IMR-90 (cell line): ENCODE results near the gene ZNF782. TPM values are rescaled to one million over a fixed set of nuclear protein-coding genes. Genes with fewer than 3 reads are reported as not detected.

ENCODE experiments used
- ATAC-seq: fragments of 200-7000 bp; cut with Tn5 transposase; 2 replicates; pipeline ENCODE4 v1.9.1; 2020; ENCODE audit warnings: low read depth, mild to moderate bottlenecking, moderate library complexity
- BruUV-seq: library from RNA; stranded (reverse); fragments of 400-500 nt; replicated peaks from 2 replicates; lab custom pipeline; 2021; lab: Mats Ljungman, UMichigan
- CTCF ChIA-PET: fragments of 300-600 bp; formaldehyde crosslinking; extraction: SDS; loops from one replicate; lab custom pipeline; 2021; ENCODE audit warnings: antibody characterized with exemption; lab: Yijun Ruan, JAX
- POLR2A ChIA-PET: fragments of 300-600 bp; sonication (Branson Sonifier 250); formaldehyde crosslinking; loops from one replicate; lab custom pipeline; 2022; ENCODE audit warnings: antibody characterized with exemption; ENCODE audit not compliant: unreplicated experiment; lab: Charles Lee
- DNase-seq: peaks from one replicate; pipeline ENCODE4 v3.0.0; 2013
- H2AFZ ChIP-seq: replicated peaks from 2 replicates; pipeline ENCODE3; 2013; ENCODE audit warnings: low read length, mild to moderate bottlenecking; ENCODE audit not compliant: poor library complexity
- H2AK5ac ChIP-seq: 2 replicates; pipeline ENCODE4 v1.6.1; 2013; ENCODE audit warnings: low read depth, low read length, inconsistent platforms
- H2AK9ac ChIP-seq: replicated peaks from 2 replicates; pipeline ENCODE3; 2013; ENCODE audit warnings: mild to moderate bottlenecking, low read depth, low read length, moderate library complexity; ENCODE audit not compliant: poor library complexity
- H2BK120ac ChIP-seq: 2 replicates; pipeline ENCODE4 v1.6.1; 2013; ENCODE audit warnings: low read depth, low read length, inconsistent platforms
- H2BK15ac ChIP-seq: 3 replicates; pipeline ENCODE4 v1.6.1; 2013; ENCODE audit warnings: low read depth, low read length, inconsistent platforms
- H2BK20ac ChIP-seq: 2 replicates; pipeline ENCODE4 v1.6.1; 2013; ENCODE audit warnings: low read depth, mild to moderate bottlenecking, inconsistent platforms, low read length, moderate library complexity
- H2BK5ac ChIP-seq: 2 replicates; pipeline ENCODE4 v1.6.1; 2013; ENCODE audit warnings: mild to moderate bottlenecking, low read depth, low read length, inconsistent platforms; ENCODE audit not compliant: poor library complexity, severe bottlenecking
- H3K14ac ChIP-seq: replicated peaks from 2 replicates; pipeline ENCODE4 v1.6.1; 2013; ENCODE audit warnings: low read depth, low read length, inconsistent platforms
- H3K18ac ChIP-seq: 2 replicates; pipeline ENCODE4 v1.6.1; 2013; ENCODE audit warnings: low read depth, low read length, control low read depth
- H3K23ac ChIP-seq: 2 replicates; pipeline ENCODE4 v1.6.1; 2013; ENCODE audit warnings: low read depth, low read length, inconsistent platforms
- H3K27ac ChIP-seq: 2 replicates; pipeline ENCODE4 v1.5.1; 2013; ENCODE audit warnings: mild to moderate bottlenecking, control low read depth, low read length; ENCODE audit not compliant: insufficient read depth
- H3K27me3 ChIP-seq: 2 replicates; pipeline ENCODE4 v1.6.1; 2013; ENCODE audit warnings: low read length; ENCODE audit not compliant: control insufficient read depth, insufficient read depth
- H3K36me3 ChIP-seq: 2 replicates; pipeline ENCODE4 v1.6.1; 2013; ENCODE audit warnings: low read length, mixed read lengths; ENCODE audit not compliant: control insufficient read depth, insufficient read depth
- H3K4ac ChIP-seq: 2 replicates; pipeline ENCODE4 v1.6.1; 2013; ENCODE audit warnings: low read depth, low read length, inconsistent platforms
- H3K4me1 ChIP-seq: 2 replicates; pipeline ENCODE4 v1.6.1; 2013; ENCODE audit warnings: low read length, mixed read lengths; ENCODE audit not compliant: control insufficient read depth, insufficient read depth
- H3K4me2 ChIP-seq: 2 replicates; pipeline ENCODE4 v1.6.1; 2013; ENCODE audit warnings: low read depth, mild to moderate bottlenecking, control low read depth, low read length, moderate library complexity
- H3K4me3 ChIP-seq: 2 replicates; pipeline ENCODE4 v1.5.1; 2013; ENCODE audit warnings: low read depth, mild to moderate bottlenecking, control low read depth, low read length, moderate library complexity; ENCODE audit not compliant: insufficient read depth
- H3K56ac ChIP-seq: 2 replicates; pipeline ENCODE4 v1.6.1; 2013; ENCODE audit warnings: low read length, inconsistent platforms; ENCODE audit not compliant: insufficient read depth; ENCODE audit errors: extremely low read depth
- H3K79me1 ChIP-seq, 2 experiments: 2 replicates each; pipeline ENCODE4 v1.6.1; 2013; ENCODE audit warnings: low read length in 2 of 2, inconsistent platforms in 1 of 2, low read depth in 1 of 2
- H3K9ac ChIP-seq: 2 replicates; pipeline ENCODE4 v1.6.1; 2013; ENCODE audit warnings: low read depth, low read length, control low read depth
- H3K9me1 ChIP-seq: 2 replicates; pipeline ENCODE4 v1.6.1; 2013; ENCODE audit warnings: low read length, inconsistent platforms; ENCODE audit not compliant: insufficient read depth
- H3K9me3 ChIP-seq: 2 replicates; pipeline ENCODE4 v1.6.1; 2013; ENCODE audit warnings: low read length; ENCODE audit not compliant: control insufficient read depth, insufficient read depth
- H4K20me1 ChIP-seq: 2 replicates; pipeline ENCODE4 v1.6.1; 2013; ENCODE audit warnings: low read length, inconsistent platforms; ENCODE audit not compliant: insufficient read depth
- H4K5ac ChIP-seq: 2 replicates; pipeline ENCODE4 v1.6.1; 2013; ENCODE audit warnings: mild to moderate bottlenecking, low read depth, low read length, control low read depth
- H4K8ac ChIP-seq, 2 experiments: 2 replicates each; pipeline ENCODE4 v1.6.1; 2013; ENCODE audit warnings: low read depth in 2 of 2, low read length in 2 of 2, control low read depth in 1 of 2, inconsistent platforms in 1 of 2
- H4K91ac ChIP-seq: 2 replicates; pipeline ENCODE4 v1.6.1; 2013; ENCODE audit warnings: low read depth, low read length, inconsistent platforms; ENCODE audit not compliant: insufficient read depth
- BHLHE40 ChIP-seq: fragments of 150-350 bp; IDR thresholded peaks from 2 replicates; pipeline ENCODE4 v1.6.1; 2016; ENCODE audit warnings: mild to moderate bottlenecking, low read depth, low read length
- CEBPB ChIP-seq: IDR thresholded peaks from 2 replicates; pipeline ENCODE4 v1.6.1; 2012; ENCODE audit warnings: low read depth, low read length, improper control_type of control experiment
- FOS ChIP-seq: fragments of 150-350 bp; IDR thresholded peaks from 2 replicates; pipeline ENCODE4 v1.6.1; 2016; ENCODE audit warnings: low read depth, low read length
- MAFK ChIP-seq: IDR thresholded peaks from 2 replicates; pipeline ENCODE4 v1.6.1; 2012; ENCODE audit warnings: low read depth, low read length, improper control_type of control experiment
- MAZ ChIP-seq: IDR thresholded peaks from 2 replicates; pipeline ENCODE4 v1.6.1; 2012; ENCODE audit warnings: low read depth, mild to moderate bottlenecking, low read length, improper control_type of control experiment, moderate library complexity, borderline replicate concordance
- MXI1 ChIP-seq: IDR thresholded peaks from 2 replicates; pipeline ENCODE4 v1.6.1; 2012; ENCODE audit warnings: low read depth, mild to moderate bottlenecking, low read length, moderate library complexity, borderline replicate concordance
- NFE2L2 ChIP-seq: fragments of 150-350 bp; IDR thresholded peaks from 2 replicates; pipeline ENCODE4 v1.6.1; 2016; ENCODE audit warnings: low read depth, mild to moderate bottlenecking, low read length
- POLR2A ChIP-seq: IDR thresholded peaks from 2 replicates; pipeline ENCODE4 v1.6.1; 2012; ENCODE audit warnings: mild to moderate bottlenecking, low read depth, low read length
- RAD21 ChIP-seq: IDR thresholded peaks from 2 replicates; pipeline ENCODE4 v1.6.1; 2012; ENCODE audit warnings: low read length, improper control_type of control experiment
- RCOR1 ChIP-seq: IDR thresholded peaks from 2 replicates; pipeline ENCODE4 v1.6.1; 2012; ENCODE audit warnings: mild to moderate bottlenecking, low read length, improper control_type of control experiment; ENCODE audit not compliant: insufficient replicate concordance
- RFX5 ChIP-seq: IDR thresholded peaks from 2 replicates; pipeline ENCODE4 v1.8.0; 2012; ENCODE audit warnings: low read depth, mild to moderate bottlenecking, low read length, moderate library complexity
- SMC3 ChIP-seq: fragments of 150-350 bp; IDR thresholded peaks from 2 replicates; pipeline ENCODE4 v1.6.1; 2016; ENCODE audit warnings: low read depth, mild to moderate bottlenecking, antibody characterized with exemption, low read length, moderate library complexity
- WGBS, 2 experiments: methylation state at CpG; one replicate each; pipeline versions ENCODE4 v1.1.5 to v1.1.7; 2013; ENCODE audit warnings: missing lambda C conversion rate in 2 of 2; ENCODE audit not compliant: insufficient read length in 1 of 2; ENCODE audit errors: extremely low coverage in 2 of 2; 5-methylcytosine and 5-hydroxymethylcytosine counted together
- dilution Hi-C: fragments of 300-500 bp; cut with HindIII; formaldehyde crosslinking; loops from one replicate; pipeline ENCODE4 v1.14.3; 2018; ENCODE audit warnings: low sequenced_read_pairs; ENCODE audit not compliant: unreplicated experiment
- in situ Hi-C: fragments of 300-500 bp; cut with MboI; formaldehyde crosslinking; loops from 3 replicates; pipeline ENCODE4 v1.14.3; 2019; ENCODE audit warnings: low sequenced_read_pairs, inconsistent platforms, mixed read lengths
- intact Hi-C: fragments of 100-400 bp; cut with micrococcal nuclease; formaldehyde crosslinking; loops from 2 replicates; pipeline ENCODE4 v1.10.0; 2022
- polyA plus RNA-seq, 3 experiments: library from polyadenylated mRNA; depleted of rRNA; stranded (reverse); fragments of >200 nt; gene quantifications; 2 replicates each; pipeline ENCODE4 v1.2.3, GENCODE V29; 2012; ENCODE audit warnings: low replicate concordance in 1 of 3
- total RNA-seq: library from RNA; depleted of rRNA; stranded (reverse); fragments of >200 nt; gene quantifications from 2 replicates; pipeline ENCODE4 v1.2.3, GENCODE V29; 2012
- TF ChIP-seq, protein P1 (sequence below): fragments of 150-350 bp; IDR thresholded peaks from 2 replicates; pipeline ENCODE4 v1.6.1; 2016; ENCODE audit warnings: low read depth, mild to moderate bottlenecking, low read length, moderate library complexity, borderline replicate concordance
- TF ChIP-seq, protein P2 (sequence below): conservative IDR thresholded peaks from 2 replicates; pipeline ENCODE4 v1.5.1; 2012; ENCODE audit warnings: mild to moderate bottlenecking, low read depth, low read length, improper control_type of control experiment
- TF ChIP-seq, protein P3 (sequence below): fragments of 150-350 bp; IDR thresholded peaks from 2 replicates; pipeline ENCODE4 v1.6.1; 2017; ENCODE audit warnings: mild to moderate bottlenecking, antibody characterized with exemption, low read length, low read depth

Gene ZNF782
- total and polyA plus RNA-seq, 2 of the 4 experiments (the other 2 are of a cell fraction) = 0.86 to 4.3 TPM

DNA sequence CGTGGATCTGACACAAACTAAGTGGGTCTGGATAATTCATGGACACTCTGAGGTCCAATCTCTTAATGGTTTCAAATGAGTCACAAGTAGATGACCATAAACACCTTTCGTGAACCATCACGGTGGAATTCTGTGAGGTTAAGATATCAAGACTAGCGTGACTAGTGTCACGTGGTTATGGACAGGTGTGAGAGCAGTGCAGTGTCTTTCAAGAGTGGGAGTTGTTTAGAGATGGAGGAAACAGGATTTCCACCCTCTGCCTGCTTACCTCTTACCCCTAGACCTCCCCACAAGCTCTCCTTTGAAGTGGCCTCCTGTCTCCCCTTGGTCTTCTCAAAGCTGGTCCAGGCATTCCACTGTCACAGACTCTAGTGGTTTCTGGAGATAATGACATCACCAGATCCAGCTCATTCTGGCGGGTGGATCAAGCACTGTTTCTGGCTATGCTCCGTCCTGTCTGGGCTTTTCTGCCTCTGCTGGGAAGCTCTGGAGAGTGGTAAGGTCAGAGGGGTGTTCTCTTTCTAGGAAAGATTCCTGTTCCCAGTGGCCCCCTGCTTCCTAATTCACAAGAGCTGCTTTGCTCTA, 20.0 kb upstream of the ZNF782 start:
- Histone ChIP-seq H2BK20ac (no peak overlapping the region), H2BK5ac (no peak overlapping the region), H4K91ac (no peak overlapping the region), H3K79me1 (no peaks in the 10 kb centered on the region), H2AK9ac (no peak overlapping the region), H3K9ac (no peak overlapping the region), H3K18ac (no peak overlapping the region), H2BK15ac (no peak overlapping the region), H3K4ac (no peak overlapping the region), H3K4me2 (no peak overlapping the region), H3K27me3 (peaks cover 12% of the 10 kb centered on the region), H4K20me1 (no peaks in the 10 kb centered on the region), H3K36me3 (no peaks in the 10 kb centered on the region), H3K9me1 (no peaks in the 10 kb centered on the region), H3K23ac (no peak overlapping the region), H3K4me1 (no peaks in the 10 kb centered on the region), H3K9me3 (no peaks in the 10 kb centered on the region), H2AK5ac (no peak overlapping the region), H3K27ac (no peak overlapping the region), H3K56ac (no peak overlapping the region), H4K5ac (no peak overlapping the region), H2AFZ (no peak overlapping the region), H4K8ac (no peak overlapping the region), H2BK120ac (no peak overlapping the region), H3K14ac (no peak overlapping the region), H3K4me3 (no peak overlapping the region)
- no CpG with 5 or more reads among the region's 7 CpGs for WGBS, 2 experiments
- in situ Hi-C loops = no loop called here
- ChIA-PET POLR2A (no interaction called here), CTCF (no interaction called here)
- intact Hi-C loops = loop anchor here (5.0 kb wide), 1 partner anchor 233 kb away; no protein-coding TSS in a partner anchor
- BruUV-seq = no TSS peak
- DNase-seq (no peak), ATAC-seq (no peak)
- dilution Hi-C loops = no loop called here
- TF ChIP-seq, protein P1, sequence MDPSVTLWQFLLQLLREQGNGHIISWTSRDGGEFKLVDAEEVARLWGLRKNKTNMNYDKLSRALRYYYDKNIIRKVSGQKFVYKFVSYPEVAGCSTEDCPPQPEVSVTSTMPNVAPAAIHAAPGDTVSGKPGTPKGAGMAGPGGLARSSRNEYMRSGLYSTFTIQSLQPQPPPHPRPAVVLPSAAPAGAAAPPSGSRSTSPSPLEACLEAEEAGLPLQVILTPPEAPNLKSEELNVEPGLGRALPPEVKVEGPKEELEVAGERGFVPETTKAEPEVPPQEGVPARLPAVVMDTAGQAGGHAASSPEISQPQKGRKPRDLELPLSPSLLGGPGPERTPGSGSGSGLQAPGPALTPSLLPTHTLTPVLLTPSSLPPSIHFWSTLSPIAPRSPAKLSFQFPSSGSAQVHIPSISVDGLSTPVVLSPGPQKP = no peak
- TF ChIP-seq RFX5 = no peak
- no peak for TF ChIP-seq POLR2A
- no peak for TF ChIP-seq FOS
- TF ChIP-seq, protein P2, sequence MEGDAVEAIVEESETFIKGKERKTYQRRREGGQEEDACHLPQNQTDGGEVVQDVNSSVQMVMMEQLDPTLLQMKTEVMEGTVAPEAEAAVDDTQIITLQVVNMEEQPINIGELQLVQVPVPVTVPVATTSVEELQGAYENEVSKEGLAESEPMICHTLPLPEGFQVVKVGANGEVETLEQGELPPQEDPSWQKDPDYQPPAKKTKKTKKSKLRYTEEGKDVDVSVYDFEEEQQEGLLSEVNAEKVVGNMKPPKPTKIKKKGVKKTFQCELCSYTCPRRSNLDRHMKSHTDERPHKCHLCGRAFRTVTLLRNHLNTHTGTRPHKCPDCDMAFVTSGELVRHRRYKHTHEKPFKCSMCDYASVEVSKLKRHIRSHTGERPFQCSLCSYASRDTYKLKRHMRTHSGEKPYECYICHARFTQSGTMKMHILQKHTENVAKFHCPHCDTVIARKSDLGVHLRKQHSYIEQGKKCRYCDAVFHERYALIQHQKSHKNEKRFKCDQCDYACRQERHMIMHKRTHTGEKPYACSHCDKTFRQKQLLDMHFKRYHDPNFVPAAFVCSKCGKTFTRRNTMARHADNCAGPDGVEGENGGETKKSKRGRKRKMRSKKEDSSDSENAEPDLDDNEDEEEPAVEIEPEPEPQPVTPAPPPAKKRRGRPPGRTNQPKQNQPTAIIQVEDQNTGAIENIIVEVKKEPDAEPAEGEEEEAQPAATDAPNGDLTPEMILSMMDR = no peak
- TF ChIP-seq SMC3 = no peak
- no peak for TF ChIP-seq CEBPB
- no peak for TF ChIP-seq NFE2L2
- TF ChIP-seq, protein P3, sequence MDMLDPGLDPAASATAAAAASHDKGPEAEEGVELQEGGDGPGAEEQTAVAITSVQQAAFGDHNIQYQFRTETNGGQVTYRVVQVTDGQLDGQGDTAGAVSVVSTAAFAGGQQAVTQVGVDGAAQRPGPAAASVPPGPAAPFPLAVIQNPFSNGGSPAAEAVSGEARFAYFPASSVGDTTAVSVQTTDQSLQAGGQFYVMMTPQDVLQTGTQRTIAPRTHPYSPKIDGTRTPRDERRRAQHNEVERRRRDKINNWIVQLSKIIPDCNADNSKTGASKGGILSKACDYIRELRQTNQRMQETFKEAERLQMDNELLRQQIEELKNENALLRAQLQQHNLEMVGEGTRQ = no peak
- no peak for TF ChIP-seq MAFK
- no peak for TF ChIP-seq RAD21
- no peak for TF ChIP-seq MAZ
- no peak for TF ChIP-seq MXI1
- TF ChIP-seq RCOR1 = no peak
- no peak for TF ChIP-seq BHLHE40
